Measurements from ENCODE around the gene GRIN2D.

DNA sequence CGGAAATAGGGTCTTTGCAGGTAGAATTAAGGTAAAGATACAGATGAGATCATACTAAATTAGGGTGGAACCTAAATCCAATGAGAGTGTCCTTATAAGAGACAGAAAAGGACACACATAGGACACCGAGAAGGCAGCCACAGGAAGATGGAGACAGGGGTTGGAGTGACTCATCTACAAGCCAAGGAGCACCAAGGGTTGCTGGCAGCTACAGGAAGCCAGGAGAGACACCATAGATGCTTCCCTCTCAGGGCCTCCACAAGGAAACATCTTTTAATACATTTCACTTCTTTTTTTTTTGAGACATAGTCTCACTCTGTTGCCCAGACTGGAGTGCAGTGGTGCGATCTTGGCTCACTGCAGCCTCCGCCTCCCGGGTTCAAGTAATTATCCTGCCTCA is 39.8 kb upstream of the GRIN2D start:
- no peak for TF ChIP-seq TAF1 (IDR thresholded peaks at IDR 0.05; ENCODE audit: low read depth, low read length)
- TF ChIP-seq, protein P1, sequence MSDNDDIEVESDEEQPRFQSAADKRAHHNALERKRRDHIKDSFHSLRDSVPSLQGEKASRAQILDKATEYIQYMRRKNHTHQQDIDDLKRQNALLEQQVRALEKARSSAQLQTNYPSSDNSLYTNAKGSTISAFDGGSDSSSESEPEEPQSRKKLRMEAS (IDR thresholded peaks at IDR 0.05) = no peak
- TF ChIP-seq, protein P2, sequence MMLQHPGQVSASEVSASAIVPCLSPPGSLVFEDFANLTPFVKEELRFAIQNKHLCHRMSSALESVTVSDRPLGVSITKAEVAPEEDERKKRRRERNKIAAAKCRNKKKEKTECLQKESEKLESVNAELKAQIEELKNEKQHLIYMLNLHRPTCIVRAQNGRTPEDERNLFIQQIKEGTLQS (IDR thresholded peaks at IDR 0.05; ENCODE audit: insufficient read depth, low read depth, low read length) = no peak
- TF ChIP-seq POLR2AphosphoS5 (IDR thresholded peaks at IDR 0.05; ENCODE audit: low read depth, low read length) = no peak
- TF ChIP-seq EZH2 (IDR thresholded peaks at IDR 0.05; ENCODE audit: low read depth, low read length, severe bottlenecking) = no peak
- no peak for TF ChIP-seq RAD21 (IDR thresholded peaks at IDR 0.05 in 1 of 2, conservative IDR thresholded peaks at IDR 0.05 in 1 of 2; ENCODE audit: low read depth in 2 of 2, low read length in 2 of 2)
- TF ChIP-seq, protein P3, sequence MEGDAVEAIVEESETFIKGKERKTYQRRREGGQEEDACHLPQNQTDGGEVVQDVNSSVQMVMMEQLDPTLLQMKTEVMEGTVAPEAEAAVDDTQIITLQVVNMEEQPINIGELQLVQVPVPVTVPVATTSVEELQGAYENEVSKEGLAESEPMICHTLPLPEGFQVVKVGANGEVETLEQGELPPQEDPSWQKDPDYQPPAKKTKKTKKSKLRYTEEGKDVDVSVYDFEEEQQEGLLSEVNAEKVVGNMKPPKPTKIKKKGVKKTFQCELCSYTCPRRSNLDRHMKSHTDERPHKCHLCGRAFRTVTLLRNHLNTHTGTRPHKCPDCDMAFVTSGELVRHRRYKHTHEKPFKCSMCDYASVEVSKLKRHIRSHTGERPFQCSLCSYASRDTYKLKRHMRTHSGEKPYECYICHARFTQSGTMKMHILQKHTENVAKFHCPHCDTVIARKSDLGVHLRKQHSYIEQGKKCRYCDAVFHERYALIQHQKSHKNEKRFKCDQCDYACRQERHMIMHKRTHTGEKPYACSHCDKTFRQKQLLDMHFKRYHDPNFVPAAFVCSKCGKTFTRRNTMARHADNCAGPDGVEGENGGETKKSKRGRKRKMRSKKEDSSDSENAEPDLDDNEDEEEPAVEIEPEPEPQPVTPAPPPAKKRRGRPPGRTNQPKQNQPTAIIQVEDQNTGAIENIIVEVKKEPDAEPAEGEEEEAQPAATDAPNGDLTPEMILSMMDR (IDR thresholded peaks at IDR 0.05; ENCODE audit: control extremely low read depth in 1 of 3, insufficient read depth in 1 of 3, low read depth in 1 of 3, low read length in 3 of 3) = no peak
- TF ChIP-seq, protein P4, sequence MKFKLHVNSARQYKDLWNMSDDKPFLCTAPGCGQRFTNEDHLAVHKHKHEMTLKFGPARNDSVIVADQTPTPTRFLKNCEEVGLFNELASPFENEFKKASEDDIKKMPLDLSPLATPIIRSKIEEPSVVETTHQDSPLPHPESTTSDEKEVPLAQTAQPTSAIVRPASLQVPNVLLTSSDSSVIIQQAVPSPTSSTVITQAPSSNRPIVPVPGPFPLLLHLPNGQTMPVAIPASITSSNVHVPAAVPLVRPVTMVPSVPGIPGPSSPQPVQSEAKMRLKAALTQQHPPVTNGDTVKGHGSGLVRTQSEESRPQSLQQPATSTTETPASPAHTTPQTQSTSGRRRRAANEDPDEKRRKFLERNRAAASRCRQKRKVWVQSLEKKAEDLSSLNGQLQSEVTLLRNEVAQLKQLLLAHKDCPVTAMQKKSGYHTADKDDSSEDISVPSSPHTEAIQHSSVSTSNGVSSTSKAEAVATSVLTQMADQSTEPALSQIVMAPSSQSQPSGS (IDR thresholded peaks at IDR 0.05; ENCODE audit: low read length) = no peak
- TF ChIP-seq CEBPB (IDR thresholded peaks at IDR 0.05; ENCODE audit: low read depth, low read length) = no peak
- no peak for TF ChIP-seq EP300 (IDR thresholded peaks at IDR 0.05; ENCODE audit: borderline replicate concordance in 1 of 2, low read depth in 2 of 2, low read length in 2 of 2)
- no peak for TF ChIP-seq CHD1 (IDR thresholded peaks at IDR 0.05; ENCODE audit: low read depth, low read length)
- TF ChIP-seq GTF2F1 (IDR thresholded peaks at IDR 0.05; ENCODE audit: borderline replicate concordance, low read depth, low read length) = no peak
- TF ChIP-seq GABPA (IDR thresholded peaks at IDR 0.05; ENCODE audit: borderline replicate concordance, insufficient read depth, low read length) = no peak

Data from H1 (cell line).